IMR-90 (cell line): ENCODE data around the gene KLHL2. TPM values are rescaled to one million over a fixed set of nuclear protein-coding genes. Genes with fewer than 3 reads are reported as not detected.

ENCODE experiments used
- ATAC-seq: fragments of 200-7000 bp; cut with Tn5 transposase; 2 replicates; pipeline ENCODE4 v1.9.1; 2020; ENCODE audit warnings: low read depth, mild to moderate bottlenecking, moderate library complexity
- BruUV-seq: library from RNA; stranded (reverse); fragments of 400-500 nt; replicated peaks from 2 replicates; lab custom pipeline; 2021; lab: Mats Ljungman, UMichigan
- CTCF ChIA-PET: fragments of 300-600 bp; formaldehyde crosslinking; extraction: SDS; loops from one replicate; lab custom pipeline; 2021; ENCODE audit warnings: antibody characterized with exemption; lab: Yijun Ruan, JAX
- POLR2A ChIA-PET: fragments of 300-600 bp; sonication (Branson Sonifier 250); formaldehyde crosslinking; loops from one replicate; lab custom pipeline; 2022; ENCODE audit warnings: antibody characterized with exemption; ENCODE audit not compliant: unreplicated experiment; lab: Charles Lee
- DNase-seq: peaks from one replicate; pipeline ENCODE4 v3.0.0; 2013
- H2AFZ ChIP-seq: replicated peaks from 2 replicates; pipeline ENCODE3; 2013; ENCODE audit warnings: low read length, mild to moderate bottlenecking; ENCODE audit not compliant: poor library complexity
- H2AK5ac ChIP-seq: 2 replicates; pipeline ENCODE4 v1.6.1; 2013; ENCODE audit warnings: low read depth, low read length, inconsistent platforms
- H2AK9ac ChIP-seq: replicated peaks from 2 replicates; pipeline ENCODE3; 2013; ENCODE audit warnings: mild to moderate bottlenecking, low read depth, low read length, moderate library complexity; ENCODE audit not compliant: poor library complexity
- H2BK120ac ChIP-seq: 2 replicates; pipeline ENCODE4 v1.6.1; 2013; ENCODE audit warnings: low read depth, low read length, inconsistent platforms
- H2BK15ac ChIP-seq: 3 replicates; pipeline ENCODE4 v1.6.1; 2013; ENCODE audit warnings: low read depth, low read length, inconsistent platforms
- H2BK20ac ChIP-seq: 2 replicates; pipeline ENCODE4 v1.6.1; 2013; ENCODE audit warnings: low read depth, mild to moderate bottlenecking, inconsistent platforms, low read length, moderate library complexity
- H2BK5ac ChIP-seq: 2 replicates; pipeline ENCODE4 v1.6.1; 2013; ENCODE audit warnings: mild to moderate bottlenecking, low read depth, low read length, inconsistent platforms; ENCODE audit not compliant: poor library complexity, severe bottlenecking
- H3K14ac ChIP-seq: replicated peaks from 2 replicates; pipeline ENCODE4 v1.6.1; 2013; ENCODE audit warnings: low read depth, low read length, inconsistent platforms
- H3K18ac ChIP-seq: 2 replicates; pipeline ENCODE4 v1.6.1; 2013; ENCODE audit warnings: low read depth, low read length, control low read depth
- H3K23ac ChIP-seq: 2 replicates; pipeline ENCODE4 v1.6.1; 2013; ENCODE audit warnings: low read depth, low read length, inconsistent platforms
- H3K27ac ChIP-seq: 2 replicates; pipeline ENCODE4 v1.5.1; 2013; ENCODE audit warnings: mild to moderate bottlenecking, control low read depth, low read length; ENCODE audit not compliant: insufficient read depth
- H3K27me3 ChIP-seq: 2 replicates; pipeline ENCODE4 v1.6.1; 2013; ENCODE audit warnings: low read length; ENCODE audit not compliant: control insufficient read depth, insufficient read depth
- H3K36me3 ChIP-seq: 2 replicates; pipeline ENCODE4 v1.6.1; 2013; ENCODE audit warnings: low read length, mixed read lengths; ENCODE audit not compliant: control insufficient read depth, insufficient read depth
- H3K4ac ChIP-seq: 2 replicates; pipeline ENCODE4 v1.6.1; 2013; ENCODE audit warnings: low read depth, low read length, inconsistent platforms
- H3K4me1 ChIP-seq: 2 replicates; pipeline ENCODE4 v1.6.1; 2013; ENCODE audit warnings: low read length, mixed read lengths; ENCODE audit not compliant: control insufficient read depth, insufficient read depth
- H3K4me2 ChIP-seq: 2 replicates; pipeline ENCODE4 v1.6.1; 2013; ENCODE audit warnings: low read depth, mild to moderate bottlenecking, control low read depth, low read length, moderate library complexity
- H3K4me3 ChIP-seq: 2 replicates; pipeline ENCODE4 v1.5.1; 2013; ENCODE audit warnings: low read depth, mild to moderate bottlenecking, control low read depth, low read length, moderate library complexity; ENCODE audit not compliant: insufficient read depth
- H3K56ac ChIP-seq: 2 replicates; pipeline ENCODE4 v1.6.1; 2013; ENCODE audit warnings: low read length, inconsistent platforms; ENCODE audit not compliant: insufficient read depth; ENCODE audit errors: extremely low read depth
- H3K79me1 ChIP-seq, 2 experiments: 2 replicates each; pipeline ENCODE4 v1.6.1; 2013; ENCODE audit warnings: low read length in 2 of 2, inconsistent platforms in 1 of 2, low read depth in 1 of 2
- H3K9ac ChIP-seq: 2 replicates; pipeline ENCODE4 v1.6.1; 2013; ENCODE audit warnings: low read depth, low read length, control low read depth
- H3K9me1 ChIP-seq: 2 replicates; pipeline ENCODE4 v1.6.1; 2013; ENCODE audit warnings: low read length, inconsistent platforms; ENCODE audit not compliant: insufficient read depth
- H3K9me3 ChIP-seq: 2 replicates; pipeline ENCODE4 v1.6.1; 2013; ENCODE audit warnings: low read length; ENCODE audit not compliant: control insufficient read depth, insufficient read depth
- H4K20me1 ChIP-seq: 2 replicates; pipeline ENCODE4 v1.6.1; 2013; ENCODE audit warnings: low read length, inconsistent platforms; ENCODE audit not compliant: insufficient read depth
- H4K5ac ChIP-seq: 2 replicates; pipeline ENCODE4 v1.6.1; 2013; ENCODE audit warnings: mild to moderate bottlenecking, low read depth, low read length, control low read depth
- H4K8ac ChIP-seq, 2 experiments: 2 replicates each; pipeline ENCODE4 v1.6.1; 2013; ENCODE audit warnings: low read depth in 2 of 2, low read length in 2 of 2, control low read depth in 1 of 2, inconsistent platforms in 1 of 2
- H4K91ac ChIP-seq: 2 replicates; pipeline ENCODE4 v1.6.1; 2013; ENCODE audit warnings: low read depth, low read length, inconsistent platforms; ENCODE audit not compliant: insufficient read depth
- CEBPB ChIP-seq: IDR thresholded peaks from 2 replicates; pipeline ENCODE4 v1.6.1; 2012; ENCODE audit warnings: low read depth, low read length, improper control_type of control experiment
- ELK1 ChIP-seq: fragments of 150-350 bp; IDR thresholded peaks from 2 replicates; pipeline ENCODE4 v1.6.1; 2016; ENCODE audit warnings: low read depth, mild to moderate bottlenecking, low read length, moderate library complexity, borderline replicate concordance
- FOS ChIP-seq: fragments of 150-350 bp; IDR thresholded peaks from 2 replicates; pipeline ENCODE4 v1.6.1; 2016; ENCODE audit warnings: low read depth, low read length
- MAFK ChIP-seq: IDR thresholded peaks from 2 replicates; pipeline ENCODE4 v1.6.1; 2012; ENCODE audit warnings: low read depth, low read length, improper control_type of control experiment
- MAZ ChIP-seq: IDR thresholded peaks from 2 replicates; pipeline ENCODE4 v1.6.1; 2012; ENCODE audit warnings: low read depth, mild to moderate bottlenecking, low read length, improper control_type of control experiment, moderate library complexity, borderline replicate concordance
- NFE2L2 ChIP-seq: fragments of 150-350 bp; IDR thresholded peaks from 2 replicates; pipeline ENCODE4 v1.6.1; 2016; ENCODE audit warnings: low read depth, mild to moderate bottlenecking, low read length
- POLR2A ChIP-seq: IDR thresholded peaks from 2 replicates; pipeline ENCODE4 v1.6.1; 2012; ENCODE audit warnings: mild to moderate bottlenecking, low read depth, low read length
- RFX5 ChIP-seq: IDR thresholded peaks from 2 replicates; pipeline ENCODE4 v1.8.0; 2012; ENCODE audit warnings: low read depth, mild to moderate bottlenecking, low read length, moderate library complexity
- whole genome bisulfite sequencing, 2 experiments: methylation state at CpG; one replicate each; pipeline versions ENCODE4 v1.1.5 to v1.1.7; 2013; ENCODE audit warnings: missing lambda C conversion rate in 2 of 2; ENCODE audit not compliant: insufficient read length in 1 of 2; ENCODE audit errors: extremely low coverage in 2 of 2; 5-methylcytosine and 5-hydroxymethylcytosine counted together
- dilution Hi-C: fragments of 300-500 bp; cut with HindIII; formaldehyde crosslinking; loops from one replicate; pipeline ENCODE4 v1.14.3; 2018; ENCODE audit warnings: low sequenced_read_pairs; ENCODE audit not compliant: unreplicated experiment
- in situ Hi-C: fragments of 300-500 bp; cut with MboI; formaldehyde crosslinking; loops from 3 replicates; pipeline ENCODE4 v1.14.3; 2019; ENCODE audit warnings: low sequenced_read_pairs, inconsistent platforms, mixed read lengths
- intact Hi-C: fragments of 100-400 bp; cut with micrococcal nuclease; formaldehyde crosslinking; loops from 2 replicates; pipeline ENCODE4 v1.10.0; 2022
- polyA plus RNA-seq, 3 experiments: library from polyadenylated mRNA; depleted of rRNA; stranded (reverse); fragments of >200 nt; gene quantifications; 2 replicates each; pipeline ENCODE4 v1.2.3, GENCODE V29; 2012; ENCODE audit warnings: low replicate concordance in 1 of 3
- total RNA-seq: library from RNA; depleted of rRNA; stranded (reverse); fragments of >200 nt; gene quantifications from 2 replicates; pipeline ENCODE4 v1.2.3, GENCODE V29; 2012

KLHL2 gene
- total and polyA plus RNA-seq, 2 of the 4 experiments (the other 2 are of a cell fraction) = 11.0 to 12.4 TPM

DNA sequence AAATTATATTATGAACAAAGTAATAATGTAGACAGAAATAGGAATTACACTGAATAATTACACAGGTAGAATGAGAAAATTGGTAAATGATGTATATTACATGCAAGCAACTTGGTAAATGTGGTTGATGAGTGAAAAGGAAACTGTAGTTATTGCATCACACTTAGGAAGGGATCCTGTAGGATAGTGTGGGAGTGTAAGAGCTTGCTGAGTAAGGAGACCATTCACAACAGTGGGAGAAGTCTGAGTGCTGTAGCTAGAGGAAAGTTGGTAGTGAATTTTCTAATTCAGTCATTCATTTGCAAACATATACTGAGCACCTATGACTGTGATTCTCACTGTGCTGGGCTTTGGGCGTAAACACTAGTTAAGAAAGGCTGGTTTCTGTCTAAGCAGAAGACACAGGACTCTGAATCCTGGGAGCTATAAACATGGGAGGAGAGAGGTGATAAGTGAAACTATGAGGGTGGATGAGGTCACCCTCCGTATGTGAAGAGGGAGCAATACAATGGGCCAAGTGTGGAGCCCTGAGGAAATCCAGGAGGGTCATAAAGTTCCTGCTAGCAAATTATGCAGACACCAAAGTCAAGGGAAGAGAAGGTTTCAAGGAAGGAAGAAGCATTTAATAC is 157.2 kb downstream of the KLHL2 start:
- no peaks in the 10 kb centered on the region for H3K36me3 ChIP-seq
- no peak overlapping the region for H2AK9ac ChIP-seq
- H2AFZ ChIP-seq = no peak overlapping the region
- no peak overlapping the region for H2BK120ac ChIP-seq
- ChIA-PET CTCF (no interaction called here), POLR2A (no interaction called here)
- dilution Hi-C loops = no loop called here
- H3K4me3 ChIP-seq = no peak overlapping the region
- no peak overlapping the region for H4K91ac ChIP-seq
- no peak overlapping the region for H2BK5ac ChIP-seq
- H3K56ac ChIP-seq = no peak overlapping the region
- DNase-seq (no peak), ATAC-seq (no peak)
- H4K20me1 ChIP-seq = no peaks in the 10 kb centered on the region
- H3K23ac ChIP-seq = no peak overlapping the region
- no peak overlapping the region for H2BK20ac ChIP-seq
- H3K4me1 ChIP-seq = no peaks in the 10 kb centered on the region
- H3K9me1 ChIP-seq = no peaks in the 10 kb centered on the region
- TF ChIP-seq FOS (no peak), ELK1 (no peak), MAZ (no peak), CEBPB (peak; percentile 86), RFX5 (no peak), MAFK (no peak), NFE2L2 (no peak), POLR2A (no peak)
- no peak overlapping the region for H3K9ac ChIP-seq
- no peak overlapping the region for H3K4ac ChIP-seq
- H3K14ac ChIP-seq = no peak overlapping the region
- no peak overlapping the region for H3K18ac ChIP-seq
- H3K27me3 ChIP-seq = peaks cover 4% of the 10 kb centered on the region
- H2AK5ac ChIP-seq = no peak overlapping the region
- intact Hi-C loops = no loop called here
- no peaks in the 10 kb centered on the region for H3K79me1 ChIP-seq
- H4K8ac ChIP-seq = no peak overlapping the region
- 55% methylated on average over 2 of the region's 2 CpGs; no CpG with 5 or more reads in 1 of the 2 experiments for WGBS, 2 experiments
- H3K27ac ChIP-seq = no peak overlapping the region
- H4K5ac ChIP-seq = no peak overlapping the region
- in situ Hi-C loops = no loop called here
- no peak overlapping the region for H3K4me2 ChIP-seq
- no peaks in the 10 kb centered on the region for H3K9me3 ChIP-seq
- no TSS peak for BruUV-seq
- H2BK15ac ChIP-seq = no peak overlapping the region
